Lung (tissue), 12 donors: Measurements from ENCODE around the gene NCSTN. TPM values are rescaled to one million over a fixed set of nuclear protein-coding genes. Genes with fewer than 3 reads are reported as not detected.

Source experiments
- ATAC-seq: fragments of 200-7000 bp; cut with Tn5 transposase; one replicate; pipeline ENCODE4 v1.9.1; 2020; ENCODE audit warnings: moderate number of reproducible peaks; ENCODE audit not compliant: insufficient read depth, low FRiP score
- DNase-seq, 3 donors: peaks; one replicate each; pipeline ENCODE4 v3.0.0-alpha.2; 2013 to 2017
- H3K27ac ChIP-seq, 2 donors: one replicate each; pipeline ENCODE4 v1.5.1; 2013; ENCODE audit warnings: mild to moderate bottlenecking in 2 of 2, moderate library complexity in 2 of 2, control low read depth in 1 of 2, inconsistent platforms in 1 of 2, low read depth in 1 of 2, low read length in 1 of 2
- H3K27me3 ChIP-seq, 3 donors: one replicate each; pipeline ENCODE4 v1.5.1; 2013; ENCODE audit warnings: low read length in 2 of 3; ENCODE audit not compliant: control insufficient read depth in 3 of 3, insufficient read depth in 3 of 3
- H3K36me3 ChIP-seq, 4 donors: one replicate each; pipeline ENCODE4 v1.5.1; 2013; ENCODE audit warnings: low read length in 4 of 4, mild to moderate bottlenecking in 1 of 4, moderate library complexity in 1 of 4; ENCODE audit not compliant: control insufficient read depth in 4 of 4, insufficient read depth in 4 of 4
- H3K4me1 ChIP-seq, 5 donors: one replicate each; pipeline ENCODE4 v1.5.1; 2013; ENCODE audit warnings: low read length in 5 of 5, mild to moderate bottlenecking in 2 of 5, moderate library complexity in 1 of 5; ENCODE audit not compliant: control insufficient read depth in 5 of 5, insufficient read depth in 5 of 5
- H3K4me3 ChIP-seq: one replicate; pipeline ENCODE4 v1.5.1; 2013; ENCODE audit warnings: mild to moderate bottlenecking, control low read depth, moderate library complexity
- H3K9ac ChIP-seq, 2 donors: one replicate each; pipeline ENCODE4 v1.5.1; 2013; ENCODE audit warnings: low read length in 2 of 2, control low read depth in 1 of 2; ENCODE audit not compliant: insufficient read depth in 1 of 2
- H3K9me3 ChIP-seq, 4 donors: one replicate each; pipeline ENCODE4 v1.5.1; 2013; ENCODE audit warnings: low read length in 3 of 4, mild to moderate bottlenecking in 1 of 4, moderate library complexity in 1 of 4; ENCODE audit not compliant: control insufficient read depth in 4 of 4, insufficient read depth in 3 of 4
- CTCF ChIP-seq: IDR thresholded peaks from 2 replicates; pipeline ENCODE4 v1.5.1; 2012; ENCODE audit warnings: mild to moderate bottlenecking; ENCODE audit errors: control extremely low read depth, extremely low read depth
- WGBS, 2 donors: extraction: QIAGEN DNeasy Blood & Tissue Kit; methylation state at CpG; one replicate each; pipeline ENCODE4 v1.1.7; 2013; 5-methylcytosine and 5-hydroxymethylcytosine counted together
- polyA plus RNA-seq, 2 donors: library from polyadenylated mRNA; stranded (reverse); fragments of 200-250 nt; gene quantifications; one replicate each; pipeline ENCODE4 v1.2.1, GENCODE V29; 2013
- total RNA-seq, 2 donors: library from RNA; depleted of rRNA in 1 of 2; stranded (reverse); fragments of >200 nt in 1 of 2; gene quantifications; one replicate each; pipeline ENCODE4 v1.2.1, GENCODE V29; 2014 to 2021
- donor health status: control.
- donor health status: control.
- donor health status: Bipolar disorder and iron deficiency.
- donor health status: healthy.
- donor health status: DM: yes; HTN: yes; CAD: no.

Gene NCSTN
- total and polyA plus RNA-seq, 4 donors, result 46.5 to 85.9 (median 77.8) TPM

- H3K27ac ChIP-seq, result no peak overlapping the region
- TF ChIP-seq CTCF, result no peak
- H3K9ac ChIP-seq, result no peak overlapping the region
- peaks cover 0 to 9% (median 0%) of the 10 kb centered on the region in 3 donors for H3K27me3 ChIP-seq
- H3K4me1 ChIP-seq, result peaks cover 0 to 3% (median 0%) of the 10 kb centered on the region in 5 donors
- no peaks in the 10 kb centered on the region for H3K36me3 ChIP-seq
- DNase-seq (no peak), ATAC-seq (no peak)
- H3K9me3 ChIP-seq, result no peaks in the 10 kb centered on the region
- H3K4me3 ChIP-seq, result no peak overlapping the region
- WGBS, 2 donors, result 79 to 89% methylated on average over 38 to 42 of the region's 42 CpGs
Measured at GRCh38 chr1:160370561-160371345, 27.6 kb downstream of the NCSTN start.

GRCh38 chr1:160371346-160371631 lies 28.1 kb downstream of the NCSTN start:
- H3K4me3 ChIP-seq, result no peak overlapping the region
- peaks cover 0 to 7% (median 0%) of the 10 kb centered on the region in 3 donors for H3K27me3 ChIP-seq
- no peak for ATAC-seq

GRCh38 chr1:160371756-160372155 lies 28.6 kb downstream of the NCSTN start:
- Histone ChIP-seq H3K36me3 (no peaks in the 10 kb centered on the region), H3K27ac (no peak overlapping the region), H3K27me3 (peaks cover 0 to 7% (median 0%) of the 10 kb centered on the region in 3 donors), H3K9ac (no peak overlapping the region), H3K9me3 (no peaks in the 10 kb centered on the region), H3K4me3 (no peak overlapping the region), H3K4me1 (peaks cover 0 to 8% (median 0%) of the 10 kb centered on the region in 5 donors)
- 64 to 65% methylated on average over 4 of the region's 4 CpGs for WGBS, 2 donors
- TF ChIP-seq CTCF, result no peak
- ATAC-seq (no peak), DNase-seq (no peak)

More at GRCh38 chr1:160371346-160371631, 28.1 kb downstream of the NCSTN start:
- H3K36me3 ChIP-seq, result no peaks in the 10 kb centered on the region
- DNase-seq, result no peak
- no peak overlapping the region for H3K27ac ChIP-seq
- TF ChIP-seq CTCF, result no peak
- H3K4me1 ChIP-seq, result peaks cover 0 to 8% (median 0%) of the 10 kb centered on the region in 5 donors
- no peaks in the 10 kb centered on the region for H3K9me3 ChIP-seq
- no peak overlapping the region for H3K9ac ChIP-seq
